Liver (tissue), 9 donors: ENCODE results near the gene TRPM2. TPM values are rescaled to one million over a fixed set of nuclear protein-coding genes. Genes with fewer than 3 reads are reported as not detected.

Experiments used
- DNase-seq: peaks from one replicate; pipeline ENCODE4 v3.0.0-alpha.2; 2017; ENCODE audit warnings: low spot score
- H3K27ac ChIP-seq, 2 donors: one replicate each; pipeline ENCODE4 v1.7.0; 2013; ENCODE audit warnings: inconsistent platforms in 2 of 2, low read length in 2 of 2, control low read depth in 1 of 2, low read depth in 1 of 2, mild to moderate bottlenecking in 1 of 2
- H3K27me3 ChIP-seq, 4 donors: one replicate each; pipeline versions ENCODE4 v1.6.1 to v1.7.0; 2013; ENCODE audit warnings: low read length in 3 of 4, inconsistent platforms in 1 of 4, mild to moderate bottlenecking in 1 of 4, moderate library complexity in 1 of 4; ENCODE audit not compliant: control insufficient read depth in 4 of 4, insufficient read depth in 4 of 4
- H3K36me3 ChIP-seq, 4 donors: one replicate each; pipeline versions ENCODE4 v1.6.1 to v1.7.0; 2013; ENCODE audit warnings: low read length in 3 of 4, mild to moderate bottlenecking in 3 of 4, low read depth in 1 of 4, moderate library complexity in 1 of 4; ENCODE audit not compliant: control insufficient read depth in 4 of 4, insufficient read depth in 3 of 4
- H3K4me1 ChIP-seq, 4 donors: one replicate each; pipeline versions ENCODE4 v1.6.1 to v1.7.0; 2013; ENCODE audit warnings: low read length in 3 of 4, mild to moderate bottlenecking in 3 of 4, moderate library complexity in 1 of 4; ENCODE audit not compliant: control insufficient read depth in 4 of 4, insufficient read depth in 4 of 4
- H3K4me3 ChIP-seq, 3 donors: one replicate each; pipeline versions ENCODE4 v1.6.1 to v1.7.0; 2013; ENCODE audit warnings: low read length in 3 of 3, control low read depth in 1 of 3, low read depth in 1 of 3, mild to moderate bottlenecking in 1 of 3
- H3K9ac ChIP-seq, 2 donors: one replicate each; pipeline ENCODE4 v1.7.0; 2013; ENCODE audit warnings: low read length in 2 of 2, mild to moderate bottlenecking in 2 of 2, moderate library complexity in 2 of 2, control low read depth in 1 of 2, low read depth in 1 of 2
- H3K9me3 ChIP-seq, 4 donors: one replicate each; pipeline versions ENCODE4 v1.6.1 to v1.7.0; 2013; ENCODE audit warnings: low read length in 3 of 4; ENCODE audit not compliant: control insufficient read depth in 4 of 4
- EGR1 ChIP-seq, 2 donors: IDR thresholded peaks; 2 replicates each; pipeline ENCODE4 v1.6.1; 2016 to 2018; ENCODE audit warnings: antibody characterized with exemption in 2 of 2, low read depth in 2 of 2
- FOXA1 ChIP-seq: IDR thresholded peaks from 2 replicates; pipeline ENCODE4 v1.6.1; 2016; ENCODE audit warnings: antibody characterized with exemption
- FOXA2 ChIP-seq: IDR thresholded peaks from 2 replicates; pipeline ENCODE4 v1.6.1; 2016; ENCODE audit warnings: antibody characterized with exemption
- GABPA ChIP-seq, 2 donors: IDR thresholded peaks in 1 of 2; conservative IDR thresholded peaks in 1 of 2; 2 replicates each; pipeline ENCODE4 v1.6.1; 2016; ENCODE audit warnings: antibody characterized with exemption in 2 of 2, mild to moderate bottlenecking in 1 of 2, moderate library complexity in 1 of 2
- HNF4A ChIP-seq, 2 donors: conservative IDR thresholded peaks; 2 replicates each; pipeline ENCODE4 v1.6.1; 2016; ENCODE audit warnings: antibody characterized with exemption in 2 of 2, mild to moderate bottlenecking in 2 of 2
- HNF4G ChIP-seq: IDR thresholded peaks from 2 replicates; pipeline ENCODE4 v1.6.1; 2016; ENCODE audit warnings: antibody characterized with exemption
- JUND ChIP-seq, 2 donors: IDR thresholded peaks; 2 replicates each; pipeline ENCODE4 v1.6.1; 2016; ENCODE audit warnings: antibody characterized with exemption in 2 of 2
- NR2F2 ChIP-seq: IDR thresholded peaks from 2 replicates; pipeline ENCODE4 v1.6.1; 2016; ENCODE audit warnings: antibody characterized with exemption
- RAD21 ChIP-seq, 2 donors: IDR thresholded peaks; 2 replicates each; pipeline ENCODE4 v1.6.1; 2016; ENCODE audit warnings: antibody characterized with exemption in 2 of 2, mild to moderate bottlenecking in 2 of 2
- RXRA ChIP-seq, 2 donors: IDR thresholded peaks; 2 replicates each; pipeline ENCODE4 v1.6.1; 2017 to 2018; ENCODE audit warnings: antibody characterized with exemption in 2 of 2, mild to moderate bottlenecking in 1 of 2
- SP1 ChIP-seq: IDR thresholded peaks from 2 replicates; pipeline ENCODE4 v1.6.1; 2018; ENCODE audit warnings: antibody characterized with exemption, mild to moderate bottlenecking
- TAF1 ChIP-seq: conservative IDR thresholded peaks from 2 replicates; pipeline ENCODE4 v1.6.1; 2016; ENCODE audit warnings: antibody characterized with exemption, mild to moderate bottlenecking
- YY1 ChIP-seq: IDR thresholded peaks from 2 replicates; pipeline ENCODE4 v1.6.1; 2016; ENCODE audit warnings: antibody characterized with exemption, mild to moderate bottlenecking
- WGBS: extraction: QIAGEN DNeasy Blood & Tissue Kit; methylation state at CpG from one replicate; pipeline ENCODE4 v1.1.7; 2013; 5-methylcytosine and 5-hydroxymethylcytosine counted together
- polyA plus RNA-seq, 2 donors: library from polyadenylated mRNA; stranded (reverse) in 1 of 2; unstranded in 1 of 2; fragments of 200-250 nt in 1 of 2; fragments of >200 nt in 1 of 2; fragmentation: Nextera tagmentation in 1 of 2; extraction: Ambion mirVana in 1 of 2; gene quantifications; one replicate each; pipeline versions ENCODE4 v1.2.1 to v1.2.3, GENCODE V29; 2013 to 2015
- total RNA-seq, 2 donors: library from RNA; depleted of rRNA; stranded (reverse); fragments of >200 nt; gene quantifications; one replicate each; pipeline ENCODE4 v1.2.3, GENCODE V29; 2014
- TF ChIP-seq, protein P1 (sequence below): fragments of 150-350 bp; IDR thresholded peaks from 2 replicates; pipeline ENCODE4 v1.5.1; 2017; ENCODE audit warnings: improper control_type of control experiment, low read depth, low read length; ENCODE audit not compliant: missing input control
- TF ChIP-seq, protein P2 (sequence below): IDR thresholded peaks from 2 replicates; pipeline ENCODE4 v1.6.1; 2016; ENCODE audit warnings: antibody characterized with exemption
- TF ChIP-seq, protein P3 (sequence below): IDR thresholded peaks from 2 replicates; pipeline ENCODE4 v1.6.1; 2016; ENCODE audit warnings: antibody characterized with exemption
- TF ChIP-seq, protein P4 (sequence below): IDR thresholded peaks from 2 replicates; pipeline ENCODE4 v1.6.1; 2016; ENCODE audit warnings: antibody characterized with exemption, mild to moderate bottlenecking
- TF ChIP-seq, protein P5 (sequence below): IDR thresholded peaks from 2 replicates; pipeline ENCODE4 v1.6.1; 2016; ENCODE audit warnings: antibody characterized with exemption
- donor health status: healthy.
- donor health status: healthy.
- donor health status: healthy.
- donor health status: healthy.
- donor health status: healthy.

Gene TRPM2
- total and polyA plus RNA-seq, 4 donors: 0.43 to 1.3 (median 0.63) TPM

DNA sequence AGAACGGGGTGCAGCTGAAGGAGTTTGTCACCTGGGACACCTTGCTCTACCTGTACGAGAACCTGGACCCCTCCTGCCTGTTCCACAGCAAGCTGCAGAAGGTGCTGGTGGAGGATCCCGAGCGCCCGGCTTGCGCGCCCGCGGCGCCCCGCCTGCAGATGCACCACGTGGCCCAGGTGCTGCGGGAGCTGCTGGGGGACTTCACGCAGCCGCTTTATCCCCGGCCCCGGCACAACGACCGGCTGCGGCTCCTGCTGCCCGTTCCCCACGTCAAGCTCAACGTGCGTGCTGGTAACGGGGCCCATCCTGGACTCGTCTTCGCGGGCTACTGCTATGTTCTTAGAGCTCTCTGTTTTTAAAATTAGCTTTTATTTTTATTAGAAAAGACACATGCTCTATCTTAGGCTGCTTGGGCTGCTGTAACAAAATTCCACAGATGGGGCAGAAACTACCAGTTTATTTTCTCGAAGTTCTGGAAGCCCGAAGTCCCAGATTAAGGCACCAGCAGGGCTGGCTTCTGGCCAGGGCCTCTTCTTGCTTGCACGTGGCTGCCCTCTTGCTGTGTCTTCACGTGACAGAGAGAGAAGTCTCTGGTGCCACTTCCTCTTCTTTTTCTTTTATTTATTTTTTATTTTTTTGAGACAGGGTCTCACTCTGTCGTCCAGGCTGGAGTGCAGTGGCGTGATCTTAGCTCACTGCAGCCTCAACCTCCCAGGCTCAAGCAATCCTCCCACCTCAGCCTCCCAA is 38.1 kb downstream of the TRPM2 start:
- 63% methylated on average over 34 of the region's 34 CpGs for WGBS
- DNase-seq: no peak
- no peaks in the 10 kb centered on the region for H3K36me3 ChIP-seq

DNA sequence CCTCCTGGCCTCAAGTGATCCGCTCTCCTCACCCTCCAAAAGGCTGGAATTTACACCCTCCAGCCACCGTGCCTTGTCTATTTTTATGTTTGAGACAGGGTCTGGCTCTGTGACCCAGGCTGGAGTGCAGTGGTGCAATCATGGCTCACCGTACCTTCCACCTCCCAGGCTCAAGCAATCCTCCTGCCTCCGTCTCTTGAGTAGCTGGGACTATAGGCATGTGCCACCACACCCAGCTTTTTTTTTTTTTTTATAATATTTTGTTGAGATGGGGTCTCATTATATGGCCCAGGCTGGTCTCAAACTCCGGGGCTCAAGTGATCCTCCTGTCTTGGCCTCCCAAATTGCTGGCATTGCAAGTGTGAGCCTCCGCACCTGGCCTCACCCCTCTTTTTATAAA is 38.8 kb downstream of the TRPM2 start:
- TF ChIP-seq, protein P1, sequence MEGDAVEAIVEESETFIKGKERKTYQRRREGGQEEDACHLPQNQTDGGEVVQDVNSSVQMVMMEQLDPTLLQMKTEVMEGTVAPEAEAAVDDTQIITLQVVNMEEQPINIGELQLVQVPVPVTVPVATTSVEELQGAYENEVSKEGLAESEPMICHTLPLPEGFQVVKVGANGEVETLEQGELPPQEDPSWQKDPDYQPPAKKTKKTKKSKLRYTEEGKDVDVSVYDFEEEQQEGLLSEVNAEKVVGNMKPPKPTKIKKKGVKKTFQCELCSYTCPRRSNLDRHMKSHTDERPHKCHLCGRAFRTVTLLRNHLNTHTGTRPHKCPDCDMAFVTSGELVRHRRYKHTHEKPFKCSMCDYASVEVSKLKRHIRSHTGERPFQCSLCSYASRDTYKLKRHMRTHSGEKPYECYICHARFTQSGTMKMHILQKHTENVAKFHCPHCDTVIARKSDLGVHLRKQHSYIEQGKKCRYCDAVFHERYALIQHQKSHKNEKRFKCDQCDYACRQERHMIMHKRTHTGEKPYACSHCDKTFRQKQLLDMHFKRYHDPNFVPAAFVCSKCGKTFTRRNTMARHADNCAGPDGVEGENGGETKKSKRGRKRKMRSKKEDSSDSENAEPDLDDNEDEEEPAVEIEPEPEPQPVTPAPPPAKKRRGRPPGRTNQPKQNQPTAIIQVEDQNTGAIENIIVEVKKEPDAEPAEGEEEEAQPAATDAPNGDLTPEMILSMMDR: no peak
- TF ChIP-seq, protein P2, sequence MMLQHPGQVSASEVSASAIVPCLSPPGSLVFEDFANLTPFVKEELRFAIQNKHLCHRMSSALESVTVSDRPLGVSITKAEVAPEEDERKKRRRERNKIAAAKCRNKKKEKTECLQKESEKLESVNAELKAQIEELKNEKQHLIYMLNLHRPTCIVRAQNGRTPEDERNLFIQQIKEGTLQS: no peak
- TF ChIP-seq GABPA (IDR thresholded peaks at IDR 0.05 in 1 of 2, conservative IDR thresholded peaks at IDR 0.05 in 1 of 2): no peak
- no peak for TF ChIP-seq JUND (IDR thresholded peaks at IDR 0.05)
- TF ChIP-seq, protein P3, sequence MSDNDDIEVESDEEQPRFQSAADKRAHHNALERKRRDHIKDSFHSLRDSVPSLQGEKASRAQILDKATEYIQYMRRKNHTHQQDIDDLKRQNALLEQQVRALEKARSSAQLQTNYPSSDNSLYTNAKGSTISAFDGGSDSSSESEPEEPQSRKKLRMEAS: no peak
- no peak for TF ChIP-seq RXRA (IDR thresholded peaks at IDR 0.05)
- TF ChIP-seq HNF4A (conservative IDR thresholded peaks at IDR 0.05): no peak
- no peak for TF ChIP-seq TAF1
- TF ChIP-seq, protein P4, sequence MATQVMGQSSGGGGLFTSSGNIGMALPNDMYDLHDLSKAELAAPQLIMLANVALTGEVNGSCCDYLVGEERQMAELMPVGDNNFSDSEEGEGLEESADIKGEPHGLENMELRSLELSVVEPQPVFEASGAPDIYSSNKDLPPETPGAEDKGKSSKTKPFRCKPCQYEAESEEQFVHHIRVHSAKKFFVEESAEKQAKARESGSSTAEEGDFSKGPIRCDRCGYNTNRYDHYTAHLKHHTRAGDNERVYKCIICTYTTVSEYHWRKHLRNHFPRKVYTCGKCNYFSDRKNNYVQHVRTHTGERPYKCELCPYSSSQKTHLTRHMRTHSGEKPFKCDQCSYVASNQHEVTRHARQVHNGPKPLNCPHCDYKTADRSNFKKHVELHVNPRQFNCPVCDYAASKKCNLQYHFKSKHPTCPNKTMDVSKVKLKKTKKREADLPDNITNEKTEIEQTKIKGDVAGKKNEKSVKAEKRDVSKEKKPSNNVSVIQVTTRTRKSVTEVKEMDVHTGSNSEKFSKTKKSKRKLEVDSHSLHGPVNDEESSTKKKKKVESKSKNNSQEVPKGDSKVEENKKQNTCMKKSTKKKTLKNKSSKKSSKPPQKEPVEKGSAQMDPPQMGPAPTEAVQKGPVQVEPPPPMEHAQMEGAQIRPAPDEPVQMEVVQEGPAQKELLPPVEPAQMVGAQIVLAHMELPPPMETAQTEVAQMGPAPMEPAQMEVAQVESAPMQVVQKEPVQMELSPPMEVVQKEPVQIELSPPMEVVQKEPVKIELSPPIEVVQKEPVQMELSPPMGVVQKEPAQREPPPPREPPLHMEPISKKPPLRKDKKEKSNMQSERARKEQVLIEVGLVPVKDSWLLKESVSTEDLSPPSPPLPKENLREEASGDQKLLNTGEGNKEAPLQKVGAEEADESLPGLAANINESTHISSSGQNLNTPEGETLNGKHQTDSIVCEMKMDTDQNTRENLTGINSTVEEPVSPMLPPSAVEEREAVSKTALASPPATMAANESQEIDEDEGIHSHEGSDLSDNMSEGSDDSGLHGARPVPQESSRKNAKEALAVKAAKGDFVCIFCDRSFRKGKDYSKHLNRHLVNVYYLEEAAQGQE: no peak
- TF ChIP-seq FOXA2: no peak
- no peak for TF ChIP-seq SP1
- no peak for TF ChIP-seq NR2F2
- no peak for TF ChIP-seq YY1
- TF ChIP-seq, protein P5, sequence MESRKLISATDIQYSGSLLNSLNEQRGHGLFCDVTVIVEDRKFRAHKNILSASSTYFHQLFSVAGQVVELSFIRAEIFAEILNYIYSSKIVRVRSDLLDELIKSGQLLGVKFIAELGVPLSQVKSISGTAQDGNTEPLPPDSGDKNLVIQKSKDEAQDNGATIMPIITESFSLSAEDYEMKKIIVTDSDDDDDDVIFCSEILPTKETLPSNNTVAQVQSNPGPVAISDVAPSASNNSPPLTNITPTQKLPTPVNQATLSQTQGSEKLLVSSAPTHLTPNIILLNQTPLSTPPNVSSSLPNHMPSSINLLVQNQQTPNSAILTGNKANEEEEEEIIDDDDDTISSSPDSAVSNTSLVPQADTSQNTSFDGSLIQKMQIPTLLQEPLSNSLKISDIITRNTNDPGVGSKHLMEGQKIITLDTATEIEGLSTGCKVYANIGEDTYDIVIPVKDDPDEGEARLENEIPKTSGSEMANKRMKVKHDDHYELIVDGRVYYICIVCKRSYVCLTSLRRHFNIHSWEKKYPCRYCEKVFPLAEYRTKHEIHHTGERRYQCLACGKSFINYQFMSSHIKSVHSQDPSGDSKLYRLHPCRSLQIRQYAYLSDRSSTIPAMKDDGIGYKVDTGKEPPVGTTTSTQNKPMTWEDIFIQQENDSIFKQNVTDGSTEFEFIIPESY: no peak
- no peak for TF ChIP-seq FOXA1
- no peak for TF ChIP-seq RAD21 (IDR thresholded peaks at IDR 0.05)
- no peak for TF ChIP-seq EGR1 (IDR thresholded peaks at IDR 0.05; ENCODE audit: low read depth in 2 of 2)
- TF ChIP-seq HNF4G: no peak
- Histone ChIP-seq H3K27me3 (no peaks in the 10 kb centered on the region), H3K36me3 (no peaks in the 10 kb centered on the region), H3K9ac (no peak overlapping the region), H3K4me1 (no peaks in the 10 kb centered on the region), H3K4me3 (no peak overlapping the region), H3K9me3 (no peaks in the 10 kb centered on the region), H3K27ac (no peak overlapping the region)
- WGBS: 88% methylated on average over 6 of the region's 6 CpGs
- DNase-seq: no peak

More for the DNA sequence above, 38.1 kb downstream of the TRPM2 start:
- TF ChIP-seq, protein P5: no peak
- no peak for TF ChIP-seq FOXA2
- no peak for TF ChIP-seq NR2F2
- TF ChIP-seq TAF1: no peak
- TF ChIP-seq HNF4G: no peak
- no peak for TF ChIP-seq YY1
- H3K4me1 ChIP-seq: no peaks in the 10 kb centered on the region
- H3K27ac ChIP-seq: no peak overlapping the region
- no peak overlapping the region for H3K9ac ChIP-seq
- H3K9me3 ChIP-seq: peaks cover 0 to 4% (median 2%) of the 10 kb centered on the region in 4 donors
- no peak overlapping the region for H3K4me3 ChIP-seq
- no peaks in the 10 kb centered on the region for H3K27me3 ChIP-seq
